Measurements from ENCODE around the gene CIITA.
A peak's percentile ranks its signal among the peaks of the same experiment; 100 is the strongest.

The CIITA gene

DNA sequence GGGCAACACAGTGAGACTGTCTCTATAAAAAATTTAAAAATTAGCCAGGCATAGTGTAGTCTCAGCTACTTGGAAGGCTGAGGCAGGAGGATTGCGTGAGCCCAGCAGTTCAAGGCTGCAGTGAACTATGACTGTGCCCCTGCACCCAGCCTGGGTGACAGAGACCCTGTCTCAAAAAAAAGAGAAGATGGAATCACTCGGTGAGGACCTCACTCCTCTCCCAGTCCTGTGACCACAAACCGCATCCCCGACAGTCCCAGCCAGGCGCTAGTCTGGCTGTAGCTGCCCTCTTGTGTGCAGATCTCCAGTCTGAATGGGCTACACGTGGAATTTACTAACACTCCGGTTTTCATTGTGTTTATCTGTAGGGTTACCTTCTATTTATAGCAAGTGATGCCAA, 54.1 kb downstream of the CIITA start:
- Histone ChIP-seq H4K20me1 (peaks cover 70 to 100% (median 87%) of the 10 kb centered on the region in 11 experiments), H3K27me3 (no peaks in the 10 kb centered on the region), H3K27ac (no peak overlapping the region), H3K36me3 (peaks cover 49 to 85% (median 65%) of the 10 kb centered on the region in 11 experiments), H3K4me1 (peaks cover 40 to 63% (median 56%) of the 10 kb centered on the region in 10 experiments), H3K4me3 (no peak overlapping the region), H3K9ac (0 out of 22 replicates have a peak overlapping the region, but pooled peaks of 1 of the 11 experiments have one; percentile 20), H3K9me3 (replicated peaks in 1 of 11) (no peaks in the 10 kb centered on the region), H3K4me2 (no peak overlapping the region)
- no peak for TF ChIP-seq Cebpa-rat (IDR thresholded peaks at IDR 0.05)

DNA sequence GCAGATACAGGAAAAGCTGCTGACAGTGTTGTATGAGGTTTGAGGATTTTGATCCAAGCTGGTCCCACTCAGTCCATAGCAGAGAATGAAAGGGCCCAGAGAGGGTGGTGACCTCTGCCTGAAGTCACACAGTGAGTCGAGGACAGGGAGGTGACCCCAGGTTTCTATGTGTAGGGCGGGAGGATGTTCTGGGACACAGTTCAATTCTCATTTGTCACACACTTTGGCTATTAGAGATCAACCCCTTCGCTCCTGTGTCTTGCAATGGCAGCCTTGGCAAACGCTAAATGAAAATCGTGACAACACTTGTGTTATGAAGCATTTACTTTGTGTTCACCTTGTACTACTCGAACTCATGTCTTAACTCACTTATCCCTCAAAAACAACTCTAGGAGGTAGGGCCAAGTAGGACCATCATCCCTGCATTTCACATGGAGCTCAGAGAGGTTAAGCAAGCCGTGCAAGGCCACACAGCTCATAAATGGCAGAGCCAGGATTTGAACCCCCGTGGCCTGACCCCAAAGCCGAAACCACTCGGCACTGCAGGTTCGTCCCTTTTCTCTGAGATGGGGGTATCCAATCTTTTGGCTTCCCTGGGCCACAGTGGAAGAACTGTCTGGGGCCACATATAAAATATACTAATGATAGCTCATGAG, 55.1 kb downstream of the CIITA start:
- no peak for TF ChIP-seq Cebpa-rat (IDR thresholded peaks at IDR 0.05)
- Histone ChIP-seq H3K4me1 (peaks cover 49 to 72% (median 66%) of the 10 kb centered on the region in 10 experiments), H3K4me2 (no peak overlapping the region), H3K9me3 (replicated peaks in 1 of 11) (no peaks in the 10 kb centered on the region), H3K4me3 (no peak overlapping the region), H4K20me1 (peaks cover 78 to 100% (median 97%) of the 10 kb centered on the region in 11 experiments), H3K27ac (no peak overlapping the region), H3K27me3 (no peaks in the 10 kb centered on the region), H3K9ac (no peak overlapping the region), H3K36me3 (peaks cover 46 to 76% (median 57%) of the 10 kb centered on the region in 11 experiments)

DNA sequence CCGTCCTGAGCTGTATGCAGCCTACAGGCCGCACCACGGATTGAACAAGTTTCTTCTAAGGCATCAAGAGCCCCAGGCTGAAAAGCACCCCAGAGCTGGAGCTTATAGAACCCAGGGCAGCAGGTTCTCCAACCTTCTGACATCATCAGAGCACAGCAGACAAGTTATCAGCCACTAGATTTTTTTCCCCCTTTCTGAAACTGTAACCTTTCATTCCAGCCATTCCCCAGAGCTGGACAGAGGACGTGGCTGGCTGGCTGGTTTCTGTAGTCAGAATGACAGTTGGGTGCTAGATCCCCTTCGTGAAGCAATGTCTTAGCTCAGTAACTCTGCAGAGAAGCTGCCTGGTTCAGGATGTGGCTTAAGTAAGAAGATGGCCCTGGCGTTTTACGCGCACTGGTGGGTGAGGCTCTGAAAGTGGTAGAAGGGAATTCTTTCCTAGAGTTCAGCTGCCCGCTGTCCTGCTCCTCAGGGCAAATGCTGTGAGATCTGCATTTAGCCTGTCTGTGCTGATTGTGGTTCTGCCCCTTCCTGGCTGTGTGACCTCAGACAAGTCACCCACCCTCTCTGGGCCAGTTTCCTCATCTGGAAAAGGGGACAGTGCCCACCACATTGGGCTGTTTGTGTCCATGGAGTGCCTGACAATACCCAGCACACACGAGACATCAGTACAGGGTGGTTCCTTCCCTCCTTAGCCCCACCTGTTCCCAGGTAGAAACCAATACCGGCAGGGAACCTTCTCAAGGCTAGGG, 56.1 kb downstream of the CIITA start:
- no peak for TF ChIP-seq Cebpa-rat (IDR thresholded peaks at IDR 0.05)
- H3K27ac ChIP-seq: peak overlapping the region in 8 of 11 experiments; percentile 9 to 40 (median 33); a peak in 11 of 22 replicates
- H3K9me3 ChIP-seq (replicated peaks in 1 of 11): no peaks in the 10 kb centered on the region
- peaks cover 36 to 72% (median 47%) of the 10 kb centered on the region in 11 experiments for H3K36me3 ChIP-seq
- H3K4me2 ChIP-seq: peak overlapping the region in 10 of 11 experiments; percentile 2 to 45 (median 14); a peak in 12 of 22 replicates
- peaks cover 80 to 100% (median 100%) of the 10 kb centered on the region in 11 experiments for H4K20me1 ChIP-seq
- H3K4me3 ChIP-seq: no peak overlapping the region
- H3K27me3 ChIP-seq: no peaks in the 10 kb centered on the region
- peak overlapping the region in 4 of 11 experiments; percentile 15 to 28 (median 22); a peak in 3 of 22 replicates for H3K9ac ChIP-seq
- H3K4me1 ChIP-seq: peaks cover 60 to 83% (median 76%) of the 10 kb centered on the region in 10 experiments

DNA sequence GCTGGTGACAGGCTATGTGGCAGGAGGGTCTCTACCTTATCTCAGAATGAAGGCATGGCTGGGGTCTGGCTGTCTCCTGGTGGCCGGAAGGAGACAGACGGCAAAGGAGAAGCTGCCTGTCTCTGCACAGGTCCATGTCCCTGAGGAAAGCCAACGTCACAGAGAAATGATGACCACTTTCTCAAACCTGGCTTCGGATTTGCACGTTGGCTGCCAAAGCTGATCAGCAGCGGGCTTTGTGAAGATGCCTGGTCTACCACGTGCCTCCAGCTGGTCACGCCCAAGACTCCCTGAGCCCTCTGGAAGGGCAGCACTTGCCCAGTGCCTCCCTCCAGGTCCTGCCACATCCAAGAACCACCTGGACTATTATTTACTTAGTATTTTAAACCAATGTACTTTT, 56.9 kb downstream of the CIITA start:
- H3K4me1 ChIP-seq: peaks cover 67 to 90% (median 84%) of the 10 kb centered on the region in 10 experiments
- H3K27ac ChIP-seq: peak overlapping the region in 5 of 11 experiments; percentile 9 to 32 (median 23); a peak in 4 of 22 replicates
- peak overlapping the region in 5 of 11 experiments; percentile 8 to 45 (median 38); a peak in 5 of 22 replicates for H3K4me2 ChIP-seq
- 0 out of 22 replicates have a peak overlapping the region, but pooled peaks of 1 of the 11 experiments have one; percentile 15 for H3K9ac ChIP-seq
- H3K27me3 ChIP-seq: no peaks in the 10 kb centered on the region
- peaks cover 31 to 65% (median 41%) of the 10 kb centered on the region in 11 experiments; a peak in 20 of 22 replicates for H3K36me3 ChIP-seq
- H4K20me1 ChIP-seq: peaks cover 88 to 100% (median 100%) of the 10 kb centered on the region in 11 experiments
- H3K4me3 ChIP-seq: no peak overlapping the region
- no peak for TF ChIP-seq Cebpa-rat (IDR thresholded peaks at IDR 0.05)
- no peaks in the 10 kb centered on the region for H3K9me3 ChIP-seq (replicated peaks in 1 of 11)

DNA sequence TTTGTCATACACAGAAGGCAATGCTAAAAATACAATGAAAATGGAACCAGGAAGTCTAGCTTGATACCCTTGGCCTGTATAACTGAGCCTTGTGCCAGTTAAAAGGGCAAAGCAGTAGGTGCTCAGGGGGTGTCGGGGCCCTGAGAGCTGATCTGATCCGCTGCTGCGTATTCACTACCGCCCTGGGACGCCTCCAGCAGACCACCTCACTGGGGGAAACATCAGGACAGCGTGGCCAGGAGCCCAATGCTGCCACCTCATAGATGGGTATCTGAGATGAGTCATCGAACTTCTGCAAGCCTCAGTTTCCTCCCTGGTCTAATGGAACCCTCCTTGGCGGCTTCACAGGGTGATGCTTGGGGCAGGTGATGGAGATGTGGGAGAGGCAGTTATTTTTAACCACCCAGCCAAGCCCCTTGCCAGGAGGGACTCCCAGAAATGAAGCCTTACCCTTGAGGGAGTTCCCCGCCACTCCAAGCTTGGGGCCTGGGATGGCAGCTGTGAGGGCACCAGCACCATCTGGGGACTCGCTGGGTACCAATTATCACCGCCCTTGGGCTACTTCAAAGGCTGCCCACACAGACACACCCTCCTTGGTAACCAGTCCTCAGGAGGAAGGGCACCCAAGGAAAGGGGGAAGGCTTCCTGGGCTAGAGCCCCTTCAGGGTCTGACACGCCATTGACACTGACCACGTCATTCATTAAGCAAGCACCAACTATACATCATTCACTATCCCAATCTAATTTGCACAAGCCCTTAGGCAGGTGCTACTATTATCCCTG, 57.5 kb downstream of the CIITA start:
- H4K20me1 ChIP-seq: peaks cover 88 to 100% (median 100%) of the 10 kb centered on the region in 11 experiments
- H3K4me3 ChIP-seq: no peak overlapping the region
- H3K9ac ChIP-seq: no peak overlapping the region
- peaks cover 73 to 92% (median 86%) of the 10 kb centered on the region in 10 experiments for H3K4me1 ChIP-seq
- peaks cover 29 to 58% (median 39%) of the 10 kb centered on the region in 11 experiments; a peak in 20 of 22 replicates for H3K36me3 ChIP-seq
- no peaks in the 10 kb centered on the region for H3K9me3 ChIP-seq (replicated peaks in 1 of 11)
- H3K27me3 ChIP-seq: no peaks in the 10 kb centered on the region
- H3K27ac ChIP-seq: peak overlapping the region in 1 of 11 experiments; percentile 31; a peak in 1 of 22 replicates
- peak overlapping the region; percentile 10 to 45 (median 38); a peak in 16 of 22 replicates for H3K4me2 ChIP-seq
- TF ChIP-seq Cebpa-rat (IDR thresholded peaks at IDR 0.05): no peak

DNA sequence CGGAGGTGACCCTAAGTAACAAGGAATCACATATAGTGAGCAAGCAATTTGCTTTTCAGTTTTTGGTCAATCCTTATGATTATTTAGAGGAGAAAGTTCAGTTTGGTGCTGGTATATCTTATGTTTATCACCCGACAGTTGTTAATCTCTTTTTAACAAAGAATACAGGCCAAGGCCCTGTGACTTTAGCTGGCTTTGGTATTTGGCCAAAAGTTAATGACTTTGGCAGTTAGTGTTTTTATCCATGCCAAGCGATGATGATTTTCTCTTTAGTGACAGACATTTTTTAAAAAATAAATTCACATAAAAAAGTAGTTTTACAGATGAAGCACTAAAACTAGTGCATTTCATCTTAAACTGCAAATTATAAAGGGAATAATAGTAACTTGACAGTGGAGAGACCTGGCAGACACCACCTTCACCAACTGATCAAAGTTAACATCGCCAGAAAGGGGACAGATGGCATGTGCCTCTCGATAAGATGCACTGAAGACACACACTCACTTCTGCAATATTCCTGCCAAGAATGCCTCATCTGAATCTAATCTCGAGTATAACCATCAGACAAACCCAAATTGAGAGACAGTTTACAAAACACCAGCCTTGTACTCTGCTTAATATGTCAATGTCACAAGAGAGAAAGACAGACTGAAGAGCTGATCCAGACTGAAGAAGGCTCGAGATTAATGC, 58.4 kb downstream of the CIITA start:
- Histone ChIP-seq H4K20me1 (peaks cover 88 to 100% (median 100%) of the 10 kb centered on the region in 11 experiments), H3K9me3 (replicated peaks in 1 of 11) (no peaks in the 10 kb centered on the region), H3K36me3 (peaks cover 27 to 58% (median 39%) of the 10 kb centered on the region in 11 experiments; a peak in 20 of 22 replicates), H3K9ac (0 out of 22 replicates have a peak overlapping the region, but pooled peaks of 2 of the 11 experiments have one; percentile 1 to 29), H3K4me3 (no peak overlapping the region), H3K27me3 (no peaks in the 10 kb centered on the region), H3K4me2 (peak overlapping the region in 9 of 11 experiments; percentile 35 to 100 (median 99); a peak in 10 of 22 replicates), H3K27ac (no peak overlapping the region), H3K4me1 (peaks cover 75 to 92% (median 86%) of the 10 kb centered on the region in 10 experiments)
- TF ChIP-seq Cebpa-rat (IDR thresholded peaks at IDR 0.05): no peak

DNA sequence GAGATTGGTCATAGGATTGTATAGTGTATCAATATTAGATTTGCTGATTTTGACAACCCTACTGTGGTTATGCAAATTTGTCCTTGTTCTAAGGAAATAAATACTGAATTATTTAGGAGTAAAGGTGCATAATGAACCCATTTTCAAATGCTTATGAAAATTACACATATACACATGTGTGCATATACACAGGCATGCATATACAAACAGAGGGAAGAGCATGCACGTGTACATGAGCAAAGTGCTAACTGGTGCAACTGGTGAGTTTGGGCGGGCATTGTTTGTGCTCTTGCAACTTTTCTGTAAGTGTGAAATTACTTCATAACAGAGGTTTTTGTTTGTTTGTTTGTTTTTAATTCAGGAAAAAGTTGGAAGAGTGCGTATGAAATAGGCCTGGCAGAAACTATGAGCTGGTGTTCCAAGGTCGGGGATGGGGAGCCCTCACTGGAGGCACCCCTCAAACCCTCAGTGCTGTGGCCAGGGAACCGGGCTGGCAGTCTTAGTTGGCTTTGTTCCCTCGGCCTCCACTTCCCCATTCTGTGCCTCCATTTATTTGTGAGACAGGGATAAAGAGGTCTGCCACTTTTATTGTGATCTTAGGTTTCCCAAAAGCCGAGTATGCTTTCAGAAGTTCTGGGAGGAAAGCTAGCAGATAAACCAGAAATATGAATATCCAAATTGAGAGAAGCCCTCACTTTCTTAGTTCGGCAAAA, 59.4 kb downstream of the CIITA start:
- Histone ChIP-seq H3K4me3 (peak overlapping the region in 4 of 10 experiments; percentile 45 to 82 (median 62); a peak in 4 of 20 replicates), H3K27me3 (no peaks in the 10 kb centered on the region), H3K4me2 (peak overlapping the region; percentile 90 to 100 (median 99)), H3K9ac (peak overlapping the region; percentile 33 to 92 (median 72); a peak in 19 of 22 replicates), H3K4me1 (peaks cover 75 to 92% (median 86%) of the 10 kb centered on the region in 10 experiments), H3K27ac (peak overlapping the region in 10 of 11 experiments; percentile 24 to 65 (median 48); a peak in 18 of 22 replicates), H3K36me3 (peaks cover 27 to 51% (median 36%) of the 10 kb centered on the region in 11 experiments; a peak in 20 of 22 replicates), H4K20me1 (peaks cover 88 to 100% (median 100%) of the 10 kb centered on the region in 11 experiments), H3K9me3 (replicated peaks in 1 of 11) (no peaks in the 10 kb centered on the region)
- TF ChIP-seq Cebpa-rat (IDR thresholded peaks at IDR 0.05): no peak

Data from BLaER1 treated with 17β-estradiol and CSF1 and Interleukin-3, amounts not matched to agents 10 nM and 100 nM (cell line).